Measurements from ENCODE around the gene TNFRSF1B.

GRCh38 chr1:12206238-12206637, 39.4 kb downstream of the TNFRSF1B start:
- no peak for TF ChIP-seq CTCF (IDR thresholded peaks at IDR 0.05)
- TF ChIP-seq POLR2A (IDR thresholded peaks at IDR 0.05): no peak
